Heart right ventricle (tissue), 16 donors: ENCODE measurements around the gene SPAG8. TPM values are rescaled to one million over a fixed set of nuclear protein-coding genes. Genes with fewer than 3 reads are reported as not detected.
A peak's percentile ranks its signal among the peaks of the same experiment; 100 is the strongest.

Source experiments
- ATAC-seq, 8 donors: fragments of 200-7000 bp; cut with Tn5 transposase; one replicate each; pipeline ENCODE4 v1.9.1; 2020; ENCODE audit warnings: mild to moderate bottlenecking in 8 of 8, moderate library complexity in 8 of 8, moderate number of reproducible peaks in 1 of 8
- DNase-seq, 2 donors: peaks; one replicate each; pipeline ENCODE4 v3.0.0-alpha.2; 2020
- H3K27ac ChIP-seq, 10 donors: fragments of 200-600 bp; sonication (generic) in 2 of 10; one replicate each; pipeline versions ENCODE4 v1.5.0 to v1.8.0; 2020 to 2022; ENCODE audit warnings: mild to moderate bottlenecking in 3 of 10
- H3K27me3 ChIP-seq, 7 donors: fragments of 200-600 bp; one replicate each; pipeline ENCODE4 v1.8.0; 2021 to 2022; ENCODE audit warnings: mild to moderate bottlenecking in 2 of 7
- H3K36me3 ChIP-seq, 9 donors: fragments of 200-600 bp; sonication (generic) in 1 of 9; one replicate each; pipeline versions ENCODE4 v1.5.0 to v1.8.0; 2020 to 2022; ENCODE audit warnings: mild to moderate bottlenecking in 2 of 9
- H3K4me1 ChIP-seq, 9 donors: fragments of 200-600 bp; sonication (generic) in 1 of 9; one replicate each; pipeline versions ENCODE4 v1.5.0 to v1.8.0; 2020 to 2022; ENCODE audit warnings: mild to moderate bottlenecking in 4 of 9
- H3K4me3 ChIP-seq, 10 donors: fragments of 200-600 bp; sonication (generic) in 2 of 10; one replicate each; pipeline versions ENCODE4 v1.5.0 to v1.8.0; 2020 to 2022; ENCODE audit warnings: mild to moderate bottlenecking in 7 of 10, moderate library complexity in 2 of 10
- H3K9me3 ChIP-seq, 11 donors: fragments of 200-600 bp in 10 of 11; sonication (generic) in 2 of 11; one replicate each; pipeline versions ENCODE4 v1.5.0 to v1.8.0; 2013 to 2022; ENCODE audit warnings: mild to moderate bottlenecking in 2 of 11, control low read depth in 1 of 11, moderate library complexity in 1 of 11
- WGBS, 2 donors: extraction: QIAGEN DNeasy Blood & Tissue Kit; methylation state at CpG; one replicate each; pipeline ENCODE4 v1.1.7; 2013; ENCODE audit warnings: inconsistent platforms in 1 of 2; 5-methylcytosine and 5-hydroxymethylcytosine counted together
- intact Hi-C, 10 donors: fragments of 100-400 bp; cut with DNase I; formaldehyde crosslinking; loops; one replicate each; pipeline versions ENCODE4 v1.11.1 to v1.14.2; 2022
- polyA plus RNA-seq, 2 donors: library from polyadenylated mRNA; stranded (reverse); fragments of 200-250 nt; gene quantifications; one replicate each; pipeline ENCODE4 v1.2.3, GENCODE V29; 2013
- total RNA-seq, 10 donors: library from RNA; stranded (reverse); fragmentation: NEBNext Ultra II Directional in 3 of 10; extraction: Animal tissue kit (Norgen Biotek cat#: 25700) in 3 of 10; gene quantifications; one replicate each; pipeline versions ENCODE4 v1.2.1 to v1.2.4, GENCODE V29; 2021 to 2023
- TF ChIP-seq, protein P1 (sequence below), 9 donors: fragments of 200-600 bp; sonication (generic) in 2 of 9; IDR thresholded peaks; one replicate each; pipeline versions ENCODE4 v1.5.0 to v1.8.0; 2021 to 2022; ENCODE audit warnings: antibody characterized with exemption in 9 of 9, mild to moderate bottlenecking in 5 of 9, moderate library complexity in 1 of 9
- donor health status: Arrhythmogenic right ventricular cardiomyopathy.
- donor health status: ischemic (EF 13 %, LVEDD 7.1; RV severe dilation, severe dysfunction).
- donor health status: healthy with polysubstance abuse.
- donor health status: DM: no; HTN: yes; CAD: no.
- donor health status: DM: no; HTN: no; CAD: no.
- donor health status: ischemic (EF 25% LVEDD 6.9; RV normal size, moderate dysfunction).
- donor health status: ischemic (EF 25% LVEDD 5.7; RV mildly dilated, moderate dysfunction).
- donor health status: healthy.
- donor health status: DM: yes; HTN: yes; CAD: no.
- donor health status: Ischemic cardiomyopathy.
- donor health status: ischemic (EF 35%, LVEDD 5.7; RV mildly dilated, moderate dysfunction).
- donor health status: nonischemic (EF 11% LVEDD 7.7; RV severe dilation, severe dysfunction).
- donor health status: DM: yes; HTN: yes; CAD: no.
- donor health status: PGD.
- donor health status: ischemic (EF 29% LVEDD 5.4; RV normal size, mild dysfunction).
- donor health status: nonischemic (EF 23%, LVEDD 6.1; RV moderate dilation, normal function).

The SPAG8 gene
- total and polyA plus RNA-seq, 12 donors = 0.84 to 6.0 (median 2.9) TPM

DNA sequence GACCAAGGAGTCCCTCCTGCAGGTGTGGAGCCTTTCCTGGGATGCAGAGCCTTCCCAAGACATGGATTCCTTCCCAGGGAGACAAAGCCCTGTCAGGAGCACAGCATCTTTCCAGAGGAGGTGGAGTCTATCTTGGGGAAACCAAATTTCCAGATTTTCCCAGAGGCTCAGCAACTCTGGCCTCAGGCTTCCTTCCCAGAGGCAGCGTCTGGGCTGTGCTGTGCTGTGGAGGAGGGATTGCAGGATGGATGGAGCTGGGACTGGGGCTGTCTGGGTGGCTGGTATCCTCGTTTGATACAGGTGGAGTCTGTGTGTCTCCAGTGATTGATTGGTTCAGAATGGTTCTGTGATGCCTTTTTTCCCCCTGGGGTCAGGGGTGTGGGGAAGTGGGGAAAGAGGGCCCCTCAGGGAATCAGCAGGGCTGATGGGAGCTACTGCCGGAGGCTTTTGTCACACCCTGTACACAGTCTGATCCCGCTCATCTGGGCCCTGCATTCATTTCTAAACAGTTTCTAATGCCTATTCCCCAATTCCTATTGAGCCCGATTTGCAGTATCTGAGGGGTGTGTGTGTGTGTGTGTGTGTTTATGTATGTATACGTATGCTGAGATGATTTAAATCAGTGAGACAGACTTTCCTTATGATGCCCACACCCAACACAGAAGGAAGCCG is 42.2 kb upstream of the SPAG8 start:
- Histone ChIP-seq H3K9me3 (no peaks in the 10 kb centered on the region), H3K27me3 (peaks cover 0 to 79% (median 6%) of the 10 kb centered on the region in 7 donors), H3K36me3 (peaks cover 0 to 16% (median 0%) of the 10 kb centered on the region in 9 donors), H3K4me1 (peaks cover 0 to 10% (median 0%) of the 10 kb centered on the region in 9 donors), H3K27ac (no peak overlapping the region), H3K4me3 (no peak overlapping the region)
- TF ChIP-seq, protein P1, sequence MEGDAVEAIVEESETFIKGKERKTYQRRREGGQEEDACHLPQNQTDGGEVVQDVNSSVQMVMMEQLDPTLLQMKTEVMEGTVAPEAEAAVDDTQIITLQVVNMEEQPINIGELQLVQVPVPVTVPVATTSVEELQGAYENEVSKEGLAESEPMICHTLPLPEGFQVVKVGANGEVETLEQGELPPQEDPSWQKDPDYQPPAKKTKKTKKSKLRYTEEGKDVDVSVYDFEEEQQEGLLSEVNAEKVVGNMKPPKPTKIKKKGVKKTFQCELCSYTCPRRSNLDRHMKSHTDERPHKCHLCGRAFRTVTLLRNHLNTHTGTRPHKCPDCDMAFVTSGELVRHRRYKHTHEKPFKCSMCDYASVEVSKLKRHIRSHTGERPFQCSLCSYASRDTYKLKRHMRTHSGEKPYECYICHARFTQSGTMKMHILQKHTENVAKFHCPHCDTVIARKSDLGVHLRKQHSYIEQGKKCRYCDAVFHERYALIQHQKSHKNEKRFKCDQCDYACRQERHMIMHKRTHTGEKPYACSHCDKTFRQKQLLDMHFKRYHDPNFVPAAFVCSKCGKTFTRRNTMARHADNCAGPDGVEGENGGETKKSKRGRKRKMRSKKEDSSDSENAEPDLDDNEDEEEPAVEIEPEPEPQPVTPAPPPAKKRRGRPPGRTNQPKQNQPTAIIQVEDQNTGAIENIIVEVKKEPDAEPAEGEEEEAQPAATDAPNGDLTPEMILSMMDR (IDR thresholded peaks at IDR 0.05) = no peak
- intact Hi-C loops = loop anchor here in 1 of 10 donors (5.0 kb wide), 1 partner anchor 33 kb away; no protein-coding TSS in a partner anchor
- WGBS, 2 donors = 80 to 89% methylated on average over 7 of the region's 7 CpGs
- no peak for DNase-seq
- peak in 1 of 8 donors; percentile 29 for ATAC-seq

DNA sequence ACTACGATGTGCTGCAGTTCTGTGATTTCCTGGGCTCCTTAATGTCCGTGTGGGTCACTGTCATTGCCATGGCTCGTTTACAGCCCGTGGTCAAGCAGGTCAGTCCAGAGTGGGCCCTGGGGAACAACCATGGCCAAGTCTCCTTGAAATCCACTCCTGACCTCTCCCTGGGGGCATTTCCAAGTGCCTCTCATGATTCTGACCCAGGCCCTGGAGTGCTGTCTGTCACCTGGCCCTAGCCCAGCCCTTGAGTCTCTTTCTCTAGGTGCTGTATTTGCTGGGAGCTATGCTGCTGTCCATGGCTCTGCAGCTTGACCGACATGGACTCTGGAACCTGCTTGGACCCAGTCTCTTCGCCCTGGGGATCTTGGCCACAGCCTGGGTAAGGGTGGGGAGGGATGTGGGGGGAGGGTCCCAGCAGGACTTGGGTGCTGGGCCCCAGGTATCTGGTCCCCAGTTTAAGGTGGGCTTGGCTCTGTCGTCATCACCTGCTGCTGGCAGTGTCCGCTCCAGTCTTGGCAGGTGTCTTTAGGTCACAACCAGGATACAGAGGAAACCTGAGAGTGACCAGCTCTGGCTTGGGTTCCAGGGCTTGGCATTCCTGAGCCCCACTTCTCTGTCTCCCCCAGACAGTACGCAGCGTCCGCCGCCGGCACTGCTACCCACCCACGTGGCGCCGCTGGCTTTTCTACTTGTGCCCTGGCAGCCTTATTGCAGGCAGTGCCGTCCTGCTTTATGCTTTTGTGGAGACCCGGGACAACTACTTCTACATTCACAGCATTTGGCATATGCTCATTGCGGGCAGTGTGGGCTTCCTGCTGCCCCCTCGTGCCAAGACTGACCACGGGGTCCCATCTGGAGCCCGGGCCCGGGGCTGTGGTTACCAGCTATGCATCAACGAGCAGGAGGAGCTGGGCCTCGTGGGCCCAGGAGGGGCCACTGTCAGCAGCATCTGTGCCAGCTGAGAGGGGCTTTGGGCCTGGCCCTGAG is 41.1 kb upstream of the SPAG8 start:
- intact Hi-C loops = loop anchor here in 1 of 10 donors (5.0 kb wide), 1 partner anchor 34 kb away; no protein-coding TSS in a partner anchor
- peaks cover 0 to 16% (median 0%) of the 10 kb centered on the region in 9 donors for H3K36me3 ChIP-seq
- no peak for DNase-seq

DNA sequence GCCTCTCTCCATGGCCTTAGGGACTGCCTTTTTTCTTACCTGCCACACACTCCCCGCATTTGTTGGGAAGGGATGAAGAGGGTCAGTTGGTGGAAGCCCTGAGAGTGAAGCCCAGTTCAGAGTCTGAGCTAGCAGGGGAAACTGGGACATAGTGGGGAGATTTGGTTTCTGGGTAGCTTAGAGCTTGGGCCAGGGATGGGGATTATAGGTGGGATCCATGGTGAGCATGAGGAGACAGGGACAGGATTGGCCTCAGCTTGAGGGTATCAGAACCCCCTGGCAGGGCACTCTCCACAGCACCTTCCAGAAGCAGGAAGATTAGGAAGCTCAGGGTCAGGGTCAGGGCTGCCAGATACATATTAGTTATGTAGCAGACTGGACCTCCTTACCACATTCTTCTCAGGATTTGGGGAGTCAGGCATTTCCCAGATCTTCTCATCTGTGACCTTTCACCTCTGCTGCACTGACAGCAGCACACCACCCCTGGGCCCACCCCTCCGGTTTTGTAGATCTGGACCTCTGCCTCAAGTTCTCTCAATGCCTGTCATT is 40.3 kb upstream of the SPAG8 start:
- Histone ChIP-seq H3K4me1 (peaks cover 0 to 17% (median 9%) of the 10 kb centered on the region in 9 donors), H3K9me3 (no peaks in the 10 kb centered on the region), H3K27me3 (peaks cover 0 to 87% (median 6%) of the 10 kb centered on the region in 7 donors), H3K36me3 (peaks cover 0 to 19% (median 0%) of the 10 kb centered on the region in 9 donors), H3K27ac (no peak overlapping the region), H3K4me3 (no peak overlapping the region)
- intact Hi-C loops = loop anchor here in 1 of 10 donors (5.0 kb wide), 1 partner anchor 35 kb away; no protein-coding TSS in a partner anchor
- DNase-seq (no peak), ATAC-seq (no peak)
- TF ChIP-seq, protein P1 (IDR thresholded peaks at IDR 0.05) = no peak
- WGBS, 2 donors = 95 to 98% methylated on average over 2 of the region's 2 CpGs

More for the DNA sequence above, 41.1 kb upstream of the SPAG8 start:
- no peaks in the 10 kb centered on the region for H3K9me3 ChIP-seq
- ATAC-seq = peak in 1 of 8 donors; percentile 21
- no peak overlapping the region for H3K27ac ChIP-seq
- TF ChIP-seq, protein P1 (IDR thresholded peaks at IDR 0.05) = no peak
- peaks cover 0 to 79% (median 6%) of the 10 kb centered on the region in 7 donors for H3K27me3 ChIP-seq
- H3K4me3 ChIP-seq = no peak overlapping the region
- WGBS, 2 donors = 92 to 94% methylated on average over 25 of the region's 25 CpGs
- H3K4me1 ChIP-seq = peaks cover 0 to 10% (median 1%) of the 10 kb centered on the region in 9 donors
